ENCODE measurements around the gene TMEM141. TPM values are rescaled to one million over a fixed set of nuclear protein-coding genes. Genes with fewer than 3 reads are reported as not detected.
A peak's percentile ranks its signal among the peaks of the same experiment; 100 is the strongest.

The TMEM141 gene
- total RNA-seq, 1 donor from 2014 or later, result 19.9 TPM

GRCh38 chr9:136808075-136808805, 17.1 kb downstream of the TMEM141 start:
- Mint-ChIP-seq H3K27me3 (ENCODE audit: insufficient read depth, low read depth) (peaks cover 6% of the 10 kb centered on the region), H3K9me3 (peaks cover 2% of the 10 kb centered on the region), H3K4me1 (peaks cover 32% of the 10 kb centered on the region), H3K36me3 (peaks cover 22% of the 10 kb centered on the region), H3K27ac (peak overlapping the region; percentile 13), H3K4me3 (peak overlapping the region; percentile 89)
- peak overlapping the region; percentile 92 for H3K4me2 ChIP-seq
- H3K27me3 ChIP-seq, result no peaks in the 10 kb centered on the region
- peak overlapping the region; percentile 83 for H3K9ac ChIP-seq
- no peak for TF ChIP-seq EZH2 (IDR thresholded peaks at IDR 0.05)
- no peak for TF ChIP-seq CTCF (IDR thresholded peaks at IDR 0.05)
- TF ChIP-seq EZH2phosphoT487 (IDR thresholded peaks at IDR 0.05), result no peak
- H3K9me3 ChIP-seq (ENCODE audit: low read depth), result no peaks in the 10 kb centered on the region
- peak; percentile 58 for DNase-seq (ENCODE audit: low spot score)
- H3F3A ChIP-seq (ENCODE audit: low read depth), result no peaks in the 10 kb centered on the region
- H4K20me1 ChIP-seq (ENCODE audit: low read depth), result peaks cover 46% of the 10 kb centered on the region
- H3K4me1 ChIP-seq, result peaks cover 25% of the 10 kb centered on the region
- peak overlapping the region; percentile 100 for H3K4me3 ChIP-seq
- H3K79me2 ChIP-seq (ENCODE audit: low read depth), result peaks cover 54% of the 10 kb centered on the region
- peak overlapping the region; percentile 61 for H3K27ac ChIP-seq
- H3K36me3 ChIP-seq, result peaks cover 3% of the 10 kb centered on the region
- H2AFZ ChIP-seq (replicated peaks), result peak overlapping the region; percentile 82

- Mint-ChIP-seq H3K27ac (peak overlapping the region; percentile 13), H3K36me3 (peaks cover 22% of the 10 kb centered on the region), H3K9me3 (peaks cover 2% of the 10 kb centered on the region), H3K27me3 (ENCODE audit: insufficient read depth, low read depth) (peaks cover 9% of the 10 kb centered on the region), H3K4me3 (peak overlapping the region; percentile 89), H3K4me1 (peaks cover 32% of the 10 kb centered on the region)
- no peaks in the 10 kb centered on the region for H3K27me3 ChIP-seq
- H3K4me2 ChIP-seq, result peak overlapping the region; percentile 92
- no peak overlapping the region for H3K27ac ChIP-seq
- H3K9ac ChIP-seq, result peak overlapping the region; percentile 83
- H4K20me1 ChIP-seq (ENCODE audit: low read depth), result peaks cover 51% of the 10 kb centered on the region
- peaks cover 3% of the 10 kb centered on the region for H3K36me3 ChIP-seq
- peaks cover 56% of the 10 kb centered on the region for H3K79me2 ChIP-seq (ENCODE audit: low read depth)
- H3K4me1 ChIP-seq, result peaks cover 25% of the 10 kb centered on the region
- H2AFZ ChIP-seq (replicated peaks), result no peak overlapping the region
- H3K4me3 ChIP-seq, result peak overlapping the region; percentile 100
- no peaks in the 10 kb centered on the region for H3K9me3 ChIP-seq (ENCODE audit: low read depth)
- H3F3A ChIP-seq (ENCODE audit: low read depth), result no peaks in the 10 kb centered on the region
- DNase-seq (ENCODE audit: low spot score), result peak; percentile 43
- TF ChIP-seq EZH2phosphoT487 (IDR thresholded peaks at IDR 0.05) (no peak), CTCF (IDR thresholded peaks at IDR 0.05) (no peak), EZH2 (IDR thresholded peaks at IDR 0.05) (no peak)
Observed at GRCh38 chr9:136808806-136809158, 17.6 kb downstream of the TMEM141 start.

- Mint-ChIP-seq H3K27me3 (ENCODE audit: insufficient read depth, low read depth) (peaks cover 4% of the 10 kb centered on the region), H3K9me3 (no peaks in the 10 kb centered on the region), H3K27ac (no peak overlapping the region), H3K36me3 (peaks cover 38% of the 10 kb centered on the region), H3K4me3 (no peak overlapping the region), H3K4me1 (peaks cover 7% of the 10 kb centered on the region)
- peaks cover 74% of the 10 kb centered on the region for H4K20me1 ChIP-seq (ENCODE audit: low read depth)
- H3K4me2 ChIP-seq, result no peak overlapping the region
- H3K36me3 ChIP-seq, result peaks cover 3% of the 10 kb centered on the region
- H3K9ac ChIP-seq, result no peak overlapping the region
- H3F3A ChIP-seq (ENCODE audit: low read depth), result no peaks in the 10 kb centered on the region
- H2AFZ ChIP-seq (replicated peaks), result no peak overlapping the region
- no peak for DNase-seq (ENCODE audit: low spot score)
- H3K4me3 ChIP-seq, result no peak overlapping the region
- peaks cover 78% of the 10 kb centered on the region for H3K79me2 ChIP-seq (ENCODE audit: low read depth)
- H3K9me3 ChIP-seq (ENCODE audit: low read depth), result no peaks in the 10 kb centered on the region
- TF ChIP-seq EZH2 (IDR thresholded peaks at IDR 0.05) (no peak), EZH2phosphoT487 (IDR thresholded peaks at IDR 0.05) (no peak), CTCF (IDR thresholded peaks at IDR 0.05) (no peak)
- peaks cover 3% of the 10 kb centered on the region for H3K27me3 ChIP-seq
- peaks cover 7% of the 10 kb centered on the region for H3K4me1 ChIP-seq
- no peak overlapping the region for H3K27ac ChIP-seq
Observed at GRCh38 chr9:136814725-136815421, 23.7 kb downstream of the TMEM141 start.
